Endodermal cell (in vitro differentiated cells): ENCODE data around the gene CENPX. TPM values are rescaled to one million over a fixed set of nuclear protein-coding genes. Genes with fewer than 3 reads are reported as not detected.

ENCODE experiments used
- DNase-seq: peaks from one replicate; pipeline ENCODE4 v3.0.0-alpha.2; 2017
- H3K27ac ChIP-seq: 2 replicates; pipeline ENCODE4 v1.5.1; 2013; ENCODE audit warnings: mild to moderate bottlenecking, low read depth, low read length, moderate library complexity
- H3K27me3 ChIP-seq: 2 replicates; pipeline ENCODE4 v1.6.1; 2013; ENCODE audit warnings: mild to moderate bottlenecking, low read length, moderate library complexity; ENCODE audit not compliant: insufficient read depth, control insufficient read depth, poor library complexity, severe bottlenecking
- H3K36me3 ChIP-seq: 2 replicates; pipeline ENCODE4 v1.7.0; 2013; ENCODE audit warnings: mild to moderate bottlenecking, low read length, moderate library complexity; ENCODE audit not compliant: control insufficient read depth, insufficient read depth
- H3K4me1 ChIP-seq: one replicate; pipeline ENCODE4 v1.7.0; 2013; ENCODE audit warnings: low read length; ENCODE audit not compliant: control insufficient read depth, insufficient read depth
- H3K4me3 ChIP-seq: 2 replicates; pipeline ENCODE4 v1.5.1; 2013; ENCODE audit warnings: mild to moderate bottlenecking, low read length, moderate library complexity
- H3K9ac ChIP-seq: 2 replicates; pipeline ENCODE4 v1.6.1; 2013; ENCODE audit warnings: mild to moderate bottlenecking, low read length, moderate library complexity; ENCODE audit not compliant: poor library complexity, severe bottlenecking; ENCODE audit errors: extremely low read depth
- H3K9me3 ChIP-seq: 2 replicates; pipeline ENCODE4 v1.6.1; 2013; ENCODE audit warnings: mild to moderate bottlenecking, low read length, moderate library complexity; ENCODE audit not compliant: control insufficient read depth
- H3K27ac Mint-ChIP-seq: 2 replicates; pipeline ENCODE4 v1.8.0; 2020; ENCODE audit warnings: mixed read lengths
- H3K27me3 Mint-ChIP-seq: 2 replicates; pipeline ENCODE4 v1.8.0; 2021; ENCODE audit warnings: mild to moderate bottlenecking, mixed read lengths; ENCODE audit not compliant: insufficient read depth
- H3K36me3 Mint-ChIP-seq: 2 replicates; pipeline ENCODE4 v1.8.0; 2020; ENCODE audit warnings: low read depth, mixed read lengths
- H3K4me1 Mint-ChIP-seq: 2 replicates; pipeline ENCODE4 v1.8.0; 2020; ENCODE audit warnings: mixed read lengths
- H3K4me3 Mint-ChIP-seq: 2 replicates; pipeline ENCODE4 v1.8.0; 2020; ENCODE audit warnings: mild to moderate bottlenecking, moderate library complexity, mixed read lengths
- H3K9me3 Mint-ChIP-seq: 2 replicates; pipeline ENCODE4 v1.8.0; 2020; ENCODE audit warnings: mild to moderate bottlenecking, mixed read lengths
- WGBS, 2 experiments: methylation state at CpG; one replicate each; pipeline versions ENCODE4 v1.1.5 to v1.1.7; 2013; ENCODE audit warnings: missing lambda C conversion rate in 2 of 2, mixed read lengths in 1 of 2; ENCODE audit not compliant: insufficient coverage in 1 of 2, insufficient read length in 1 of 2; 5-methylcytosine and 5-hydroxymethylcytosine counted together
- total RNA-seq, 2 donors: library from RNA; stranded (reverse); fragmentation: NEBNext Ultra II Directional in 1 of 2; extraction: Animal tissue kit (Norgen Biotek cat#: 25700) in 1 of 2; gene quantifications; 2 replicates in 1 of 2; 3 replicates in 1 of 2; pipeline ENCODE4 v1.2.1, GENCODE V29; 2021
- TF ChIP-seq, protein P1 (sequence below): fragments of 200-600 bp; sonication (generic); conservative IDR thresholded peaks from 2 replicates; pipeline ENCODE4 v1.5.0; 2021; ENCODE audit warnings: antibody characterized with exemption, mild to moderate bottlenecking

The CENPX gene
- total RNA-seq, 2 donors from 2014 or later: 80.0 to 85.0 TPM

DNA sequence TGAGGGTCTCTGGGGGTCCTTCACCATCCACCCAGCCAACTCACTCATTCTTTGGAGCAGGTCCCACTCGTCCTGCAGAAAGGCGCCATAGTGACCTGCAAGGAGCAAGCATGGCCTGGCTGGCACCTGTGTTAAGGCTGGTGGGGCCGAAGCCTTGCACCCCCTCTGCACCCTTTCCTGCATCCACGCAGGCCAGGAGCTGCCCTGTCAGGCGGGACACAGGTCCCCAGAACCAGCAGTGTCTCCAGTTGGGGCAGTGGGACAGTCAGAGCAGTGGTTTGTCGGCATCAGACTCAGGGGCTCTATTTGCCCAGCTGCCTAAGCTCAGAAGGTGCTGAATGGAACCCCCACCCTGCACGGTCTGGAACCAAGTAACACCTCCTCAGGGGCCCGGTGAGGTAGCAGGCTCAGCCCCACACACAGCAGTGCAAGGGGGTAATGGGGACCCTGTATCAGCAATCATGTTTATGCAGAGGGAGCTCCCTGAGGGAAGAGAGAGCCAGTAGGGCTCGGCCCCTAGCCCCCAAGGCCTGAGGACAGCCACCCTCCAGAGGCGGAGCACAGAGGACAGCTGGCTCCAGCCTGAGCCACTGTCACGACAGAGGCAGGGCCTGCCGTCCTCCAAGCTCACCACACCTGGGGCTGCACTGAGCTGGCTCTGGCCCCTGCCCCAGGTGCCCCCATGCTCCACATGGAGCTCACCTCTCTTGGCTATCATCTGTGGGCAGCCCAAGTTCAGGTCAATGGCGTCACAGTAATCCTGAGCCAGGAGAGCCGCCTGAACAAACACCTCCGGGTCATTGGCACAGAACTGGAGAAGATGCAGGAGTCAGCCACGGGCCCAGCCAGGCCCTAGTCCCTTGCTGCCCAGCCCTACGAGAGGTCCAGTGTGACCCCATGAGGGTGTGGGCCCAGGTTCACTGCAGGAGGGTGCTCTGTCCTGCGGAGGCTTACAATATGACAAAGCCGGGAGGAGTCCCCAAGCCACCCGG lies 41.0 kb upstream of the CENPX start:
- WGBS, 2 experiments: 93% methylated on average over 13 to 20 of the region's 20 CpGs
- H3K27ac ChIP-seq: no peak overlapping the region

DNA sequence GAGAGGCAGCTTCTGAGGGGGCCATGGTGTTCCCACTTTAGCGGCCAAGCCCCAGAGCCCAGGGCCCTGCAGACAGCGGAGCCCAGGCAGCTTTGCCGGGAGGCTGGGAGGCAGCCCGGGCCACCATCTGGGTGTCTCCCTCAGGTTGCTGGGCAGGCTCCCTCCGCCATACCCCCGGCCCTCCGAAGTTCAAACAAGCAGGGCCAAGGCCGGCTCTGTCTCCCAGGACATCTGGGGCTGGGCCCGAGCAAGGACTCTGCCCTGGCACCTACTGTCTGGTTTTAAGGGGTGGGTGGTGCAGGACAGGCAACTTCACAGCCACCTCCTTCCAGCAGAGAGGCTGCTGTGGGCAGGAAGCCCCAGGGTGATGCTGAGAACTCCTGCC lies 40.3 kb upstream of the CENPX start:
- no peak overlapping the region for H3K4me3 ChIP-seq
- no peak for DNase-seq
- peaks cover 4% of the 10 kb centered on the region for H3K4me1 ChIP-seq
- no peaks in the 10 kb centered on the region for H3K9me3 ChIP-seq
- peaks cover 5% of the 10 kb centered on the region for H3K4me1 Mint-ChIP-seq
- H3K27me3 ChIP-seq: no peaks in the 10 kb centered on the region
- H3K9ac ChIP-seq: no peak overlapping the region
- 95% methylated on average over 9 of the region's 9 CpGs; no CpG with 5 or more reads in 1 of the 2 experiments for WGBS, 2 experiments
- H3K27ac ChIP-seq: no peak overlapping the region
- no peaks in the 10 kb centered on the region for H3K9me3 Mint-ChIP-seq
- H3K36me3 ChIP-seq: peaks cover 15% of the 10 kb centered on the region
- TF ChIP-seq, protein P1, sequence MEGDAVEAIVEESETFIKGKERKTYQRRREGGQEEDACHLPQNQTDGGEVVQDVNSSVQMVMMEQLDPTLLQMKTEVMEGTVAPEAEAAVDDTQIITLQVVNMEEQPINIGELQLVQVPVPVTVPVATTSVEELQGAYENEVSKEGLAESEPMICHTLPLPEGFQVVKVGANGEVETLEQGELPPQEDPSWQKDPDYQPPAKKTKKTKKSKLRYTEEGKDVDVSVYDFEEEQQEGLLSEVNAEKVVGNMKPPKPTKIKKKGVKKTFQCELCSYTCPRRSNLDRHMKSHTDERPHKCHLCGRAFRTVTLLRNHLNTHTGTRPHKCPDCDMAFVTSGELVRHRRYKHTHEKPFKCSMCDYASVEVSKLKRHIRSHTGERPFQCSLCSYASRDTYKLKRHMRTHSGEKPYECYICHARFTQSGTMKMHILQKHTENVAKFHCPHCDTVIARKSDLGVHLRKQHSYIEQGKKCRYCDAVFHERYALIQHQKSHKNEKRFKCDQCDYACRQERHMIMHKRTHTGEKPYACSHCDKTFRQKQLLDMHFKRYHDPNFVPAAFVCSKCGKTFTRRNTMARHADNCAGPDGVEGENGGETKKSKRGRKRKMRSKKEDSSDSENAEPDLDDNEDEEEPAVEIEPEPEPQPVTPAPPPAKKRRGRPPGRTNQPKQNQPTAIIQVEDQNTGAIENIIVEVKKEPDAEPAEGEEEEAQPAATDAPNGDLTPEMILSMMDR: no peak
- peaks cover 6% of the 10 kb centered on the region for H3K36me3 Mint-ChIP-seq
- no peaks in the 10 kb centered on the region for H3K27me3 Mint-ChIP-seq
- no peak overlapping the region for H3K27ac Mint-ChIP-seq
- no peak overlapping the region for H3K4me3 Mint-ChIP-seq

More for the DNA sequence above, 41.0 kb upstream of the CENPX start:
- H3K27me3 Mint-ChIP-seq: no peaks in the 10 kb centered on the region
- DNase-seq: no peak
- H3K4me3 Mint-ChIP-seq: peak overlapping the region; percentile 68
- H3K4me1 Mint-ChIP-seq: peaks cover 5% of the 10 kb centered on the region
- H3K9me3 Mint-ChIP-seq: no peaks in the 10 kb centered on the region
- H3K9ac ChIP-seq: no peak overlapping the region
- peaks cover 5% of the 10 kb centered on the region for H3K36me3 Mint-ChIP-seq
- H3K4me3 ChIP-seq: peak overlapping the region; percentile 82
- H3K27ac Mint-ChIP-seq: no peak overlapping the region
- H3K9me3 ChIP-seq: no peaks in the 10 kb centered on the region
- H3K4me1 ChIP-seq: peaks cover 4% of the 10 kb centered on the region
- TF ChIP-seq, protein P1: no peak
- H3K27me3 ChIP-seq: no peaks in the 10 kb centered on the region
- H3K36me3 ChIP-seq: peaks cover 14% of the 10 kb centered on the region

DNA sequence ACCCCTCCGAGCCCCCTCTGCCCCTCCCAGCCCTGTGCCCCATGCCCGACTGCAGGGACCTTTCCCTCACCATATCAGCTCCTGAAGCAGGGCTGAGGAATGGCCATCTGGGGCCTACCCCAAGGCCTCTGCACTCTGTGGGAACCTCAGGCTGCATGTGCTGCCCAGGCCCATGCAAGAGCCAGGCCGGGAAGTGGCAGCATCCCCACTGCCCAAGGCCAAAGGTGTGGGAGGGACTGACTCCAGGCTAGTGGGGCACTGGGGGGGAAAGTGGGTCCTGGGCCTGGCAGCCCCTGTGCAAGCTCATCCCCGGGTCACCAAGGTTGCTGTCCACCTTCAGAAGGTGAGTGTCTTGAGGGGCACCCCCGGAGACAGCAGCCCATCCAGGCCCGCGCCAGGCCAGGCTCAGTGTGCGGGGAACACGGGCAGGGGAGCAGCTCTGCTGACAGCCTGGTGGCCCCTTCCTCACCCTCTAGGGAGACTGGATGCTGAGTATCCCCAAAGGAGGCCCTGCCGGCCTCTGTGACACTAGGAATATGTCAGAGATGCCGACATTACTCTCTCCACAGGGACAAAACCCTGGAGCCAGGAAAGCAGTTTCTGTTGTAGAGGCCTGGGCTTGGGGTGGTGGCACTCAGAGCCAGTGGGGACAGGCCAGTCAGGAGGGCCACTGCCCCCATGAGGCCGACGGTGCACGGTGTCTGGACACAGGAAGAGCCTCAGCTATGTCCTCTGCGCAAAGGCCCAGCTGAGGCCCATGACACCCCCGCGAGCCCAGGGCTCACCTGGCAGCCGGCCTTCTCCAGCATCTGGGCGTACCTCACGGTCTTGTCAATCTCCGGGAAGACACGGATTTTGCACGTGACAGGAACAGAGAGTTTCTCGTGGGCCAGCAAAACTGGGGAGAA lies 39.7 kb upstream of the CENPX start:
- H3K9me3 ChIP-seq: no peaks in the 10 kb centered on the region
- Mint-ChIP-seq H3K9me3 (no peaks in the 10 kb centered on the region), H3K4me3 (no peak overlapping the region), H3K27me3 (no peaks in the 10 kb centered on the region), H3K36me3 (peaks cover 10% of the 10 kb centered on the region), H3K27ac (no peak overlapping the region), H3K4me1 (peaks cover 5% of the 10 kb centered on the region)
- no peak overlapping the region for H3K9ac ChIP-seq
- TF ChIP-seq, protein P1: peak; percentile 26
- no peak for DNase-seq
- H3K27ac ChIP-seq: no peak overlapping the region
- peaks cover 4% of the 10 kb centered on the region for H3K4me1 ChIP-seq
- WGBS, 2 experiments: 94% methylated on average over 18 to 24 of the region's 24 CpGs
- H3K36me3 ChIP-seq: peaks cover 19% of the 10 kb centered on the region
- H3K27me3 ChIP-seq: no peaks in the 10 kb centered on the region
- no peak overlapping the region for H3K4me3 ChIP-seq
